DND-41 (cell line): ENCODE results near the gene TBC1D32.

ENCODE experiments used
- ATAC-seq: fragments of 200-7000 bp; cut with Tn5 transposase; 3 replicates; pipeline ENCODE4 v1.9.1; 2021; ENCODE audit warnings: low read depth; ENCODE audit not compliant: insufficient read depth
- DNase-seq: peaks from one replicate; pipeline ENCODE4 v3.0.0-alpha.2; 2020
- H2AFZ ChIP-seq: 2 replicates; pipeline ENCODE4 v1.6.0; 2012; ENCODE audit warnings: low read depth, low read length
- H3K27ac ChIP-seq: 2 replicates; pipeline ENCODE4 v1.5.1; 2012; ENCODE audit warnings: low read length, inconsistent platforms
- H3K27me3 ChIP-seq: fragments of 200-600 bp; sonication (generic); 2 replicates; pipeline ENCODE4 v1.6.0; 2012; ENCODE audit warnings: low read length, mild to moderate bottlenecking, inconsistent platforms; ENCODE audit not compliant: insufficient read depth, poor library complexity
- H3K36me3 ChIP-seq: 2 replicates; pipeline ENCODE4 v1.5.1; 2012; ENCODE audit warnings: low read length, inconsistent platforms; ENCODE audit not compliant: insufficient read depth
- H3K4me1 ChIP-seq: 2 replicates; pipeline ENCODE4 v1.5.1; 2012; ENCODE audit warnings: mild to moderate bottlenecking, low read length; ENCODE audit not compliant: insufficient read depth
- H3K4me2 ChIP-seq: 2 replicates; pipeline ENCODE4 v1.6.0; 2012; ENCODE audit warnings: mild to moderate bottlenecking, moderate library complexity, low read length, inconsistent platforms; ENCODE audit not compliant: insufficient read depth
- H3K4me3 ChIP-seq, 2 experiments: fragments of 200-600 bp in 1 of 2; shearing (Covaris generic) in 1 of 2; 2 replicates each; pipeline ENCODE4 v1.5.1; 2012 to 2016; ENCODE audit warnings: inconsistent platforms in 2 of 2, low read length in 2 of 2, mild to moderate bottlenecking in 2 of 2, low read depth in 1 of 2, moderate library complexity in 1 of 2
- H3K79me2 ChIP-seq: 2 replicates; pipeline ENCODE4 v1.6.0; 2012; ENCODE audit warnings: low read length, inconsistent platforms; ENCODE audit not compliant: insufficient read depth
- H3K9ac ChIP-seq: 2 replicates; pipeline ENCODE4 v1.6.0; 2012; ENCODE audit warnings: low read depth, mild to moderate bottlenecking, inconsistent platforms, low read length, moderate library complexity
- H3K9me3 ChIP-seq: 2 replicates; pipeline ENCODE4 v1.5.1; 2012; ENCODE audit warnings: low read length, moderate library complexity, mild to moderate bottlenecking, inconsistent platforms; ENCODE audit not compliant: insufficient read depth, severe bottlenecking
- H4K20me1 ChIP-seq: 2 replicates; pipeline ENCODE4 v1.6.0; 2012; ENCODE audit warnings: low read length; ENCODE audit not compliant: insufficient read depth
- EZH2 ChIP-seq: IDR thresholded peaks from 3 replicates; pipeline ENCODE4 v1.6.1; 2012; ENCODE audit warnings: borderline replicate concordance, low read depth, mild to moderate bottlenecking, moderate library complexity, low read length, inconsistent platforms; ENCODE audit not compliant: severe bottlenecking
- TF ChIP-seq, protein P1 (sequence below): IDR thresholded peaks from 2 replicates; pipeline ENCODE4 v1.5.1; 2012; ENCODE audit warnings: borderline replicate concordance, low read length, moderate library complexity, mild to moderate bottlenecking; ENCODE audit not compliant: poor library complexity, severe bottlenecking; ENCODE audit errors: extremely low read depth

The TBC1D32 gene

DNA sequence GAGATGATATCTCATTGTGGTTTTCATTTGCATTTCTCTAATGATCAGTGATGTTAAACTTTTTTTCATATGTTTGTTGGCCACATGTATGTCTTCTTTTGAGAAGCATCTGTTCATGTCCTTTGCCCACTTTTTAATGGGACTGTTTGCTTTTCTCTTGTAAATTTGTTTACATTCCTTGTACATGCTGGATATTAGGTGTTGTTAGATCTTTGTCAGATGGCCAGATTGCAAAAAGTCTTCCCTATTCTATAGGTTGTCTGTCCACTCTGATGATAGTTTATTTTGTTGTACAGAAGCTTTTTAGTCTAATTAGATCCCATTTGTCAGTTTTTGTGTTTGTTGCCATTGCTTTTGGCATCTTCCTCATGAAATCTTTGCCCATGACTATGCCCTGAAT, 172.4 kb downstream of the TBC1D32 start:
- DNase-seq (no peak), ATAC-seq (no peak)
- Histone ChIP-seq H3K4me1 (no peaks in the 10 kb centered on the region), H3K27me3 (no peaks in the 10 kb centered on the region), H3K36me3 (peaks cover 27% of the 10 kb centered on the region), H4K20me1 (no peaks in the 10 kb centered on the region), H3K27ac (no peak overlapping the region), H3K9me3 (no peaks in the 10 kb centered on the region), H3K4me2 (no peak overlapping the region), H2AFZ (no peak overlapping the region), H3K4me3 (no peak overlapping the region), H3K9ac (no peak overlapping the region), H3K79me2 (no peaks in the 10 kb centered on the region)
- TF ChIP-seq, protein P1, sequence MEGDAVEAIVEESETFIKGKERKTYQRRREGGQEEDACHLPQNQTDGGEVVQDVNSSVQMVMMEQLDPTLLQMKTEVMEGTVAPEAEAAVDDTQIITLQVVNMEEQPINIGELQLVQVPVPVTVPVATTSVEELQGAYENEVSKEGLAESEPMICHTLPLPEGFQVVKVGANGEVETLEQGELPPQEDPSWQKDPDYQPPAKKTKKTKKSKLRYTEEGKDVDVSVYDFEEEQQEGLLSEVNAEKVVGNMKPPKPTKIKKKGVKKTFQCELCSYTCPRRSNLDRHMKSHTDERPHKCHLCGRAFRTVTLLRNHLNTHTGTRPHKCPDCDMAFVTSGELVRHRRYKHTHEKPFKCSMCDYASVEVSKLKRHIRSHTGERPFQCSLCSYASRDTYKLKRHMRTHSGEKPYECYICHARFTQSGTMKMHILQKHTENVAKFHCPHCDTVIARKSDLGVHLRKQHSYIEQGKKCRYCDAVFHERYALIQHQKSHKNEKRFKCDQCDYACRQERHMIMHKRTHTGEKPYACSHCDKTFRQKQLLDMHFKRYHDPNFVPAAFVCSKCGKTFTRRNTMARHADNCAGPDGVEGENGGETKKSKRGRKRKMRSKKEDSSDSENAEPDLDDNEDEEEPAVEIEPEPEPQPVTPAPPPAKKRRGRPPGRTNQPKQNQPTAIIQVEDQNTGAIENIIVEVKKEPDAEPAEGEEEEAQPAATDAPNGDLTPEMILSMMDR = no peak
- TF ChIP-seq EZH2 = no peak

DNA sequence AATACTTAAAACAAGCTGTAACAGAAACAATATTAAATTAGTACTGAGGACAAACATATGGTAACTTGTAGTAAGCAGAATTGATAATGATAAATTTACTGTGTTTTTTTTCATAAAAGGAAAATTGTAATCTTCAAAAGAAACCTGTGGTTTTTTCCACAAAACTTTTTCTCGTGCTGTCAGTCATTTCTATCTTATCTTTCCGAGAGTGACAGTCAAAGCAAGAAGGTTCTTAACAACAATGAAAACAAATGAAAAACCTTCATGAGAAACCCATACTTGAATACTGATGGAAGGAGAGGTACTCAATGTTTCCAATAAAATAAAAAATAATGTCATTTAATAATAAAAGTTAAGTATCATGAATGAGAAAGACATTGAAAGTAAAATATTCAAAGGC, 174.0 kb downstream of the TBC1D32 start:
- Histone ChIP-seq H3K9ac (no peak overlapping the region), H3K4me2 (no peak overlapping the region)
- no peak for ATAC-seq

DNA sequence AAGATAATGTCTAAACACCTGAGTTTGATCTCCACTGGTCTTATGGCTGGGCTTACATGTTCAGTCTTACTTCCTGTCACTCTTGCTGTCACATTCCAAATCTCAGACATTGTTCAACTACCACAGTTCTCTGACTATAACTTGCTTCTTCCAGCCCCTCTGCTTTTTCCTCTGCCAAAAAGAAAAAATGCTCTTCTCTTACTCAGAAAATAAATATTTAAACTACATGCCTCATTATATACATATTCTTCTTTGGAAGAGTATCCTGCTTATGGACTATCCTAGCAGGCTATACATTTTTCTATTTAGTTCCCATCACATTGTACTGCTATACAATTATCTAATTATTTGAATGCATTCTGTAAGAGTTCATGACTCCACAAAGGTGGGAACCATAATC, 175.4 kb downstream of the TBC1D32 start:
- Histone ChIP-seq H4K20me1 (no peaks in the 10 kb centered on the region), H3K27ac (no peak overlapping the region), H3K4me2 (no peak overlapping the region), H3K9ac (no peak overlapping the region), H3K4me1 (no peaks in the 10 kb centered on the region), H3K9me3 (peaks cover 7% of the 10 kb centered on the region), H3K4me3 (no peak overlapping the region), H3K79me2 (no peaks in the 10 kb centered on the region), H3K36me3 (peaks cover 31% of the 10 kb centered on the region), H3K27me3 (no peaks in the 10 kb centered on the region), H2AFZ (no peak overlapping the region)
- TF ChIP-seq EZH2 = no peak
- TF ChIP-seq, protein P1 = no peak
- no peak for ATAC-seq
- DNase-seq = no peak

More for the DNA sequence above, 174.0 kb downstream of the TBC1D32 start:
- Histone ChIP-seq H3K4me3 (no peak overlapping the region), H3K79me2 (no peaks in the 10 kb centered on the region), H4K20me1 (no peaks in the 10 kb centered on the region), H3K9me3 (no peaks in the 10 kb centered on the region), H3K27ac (no peak overlapping the region), H3K27me3 (no peaks in the 10 kb centered on the region), H3K4me1 (no peaks in the 10 kb centered on the region), H2AFZ (no peak overlapping the region), H3K36me3 (peaks cover 27% of the 10 kb centered on the region)
- TF ChIP-seq, protein P1 = no peak
- no peak for TF ChIP-seq EZH2
- DNase-seq = no peak

DNA sequence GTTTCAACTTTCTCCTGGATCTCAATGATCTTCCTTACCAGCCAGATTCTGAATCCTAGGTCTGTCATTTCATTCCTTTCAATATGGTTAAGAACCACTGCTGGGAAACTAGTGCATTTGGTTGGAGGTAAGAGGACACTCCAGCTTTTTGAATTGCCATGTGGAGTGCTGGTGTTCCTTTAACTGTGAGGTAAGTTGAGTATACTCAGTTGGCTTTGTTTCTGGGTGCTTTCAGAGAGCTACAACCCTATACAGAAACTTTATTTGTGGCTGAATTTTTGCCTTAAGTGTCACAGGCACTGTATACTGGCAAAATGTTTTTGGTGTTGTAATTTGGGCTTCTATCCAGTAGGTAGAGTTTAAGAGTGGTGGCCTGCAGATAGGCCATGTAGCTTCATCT, 175.8 kb downstream of the TBC1D32 start:
- TF ChIP-seq, protein P1 = no peak
- no peak for TF ChIP-seq EZH2
- H3K36me3 ChIP-seq = peaks cover 35% of the 10 kb centered on the region
- H3K27ac ChIP-seq = no peak overlapping the region
- no peak overlapping the region for H3K4me2 ChIP-seq
- ATAC-seq = no peak
- H4K20me1 ChIP-seq = no peaks in the 10 kb centered on the region
- no peak for DNase-seq
- H2AFZ ChIP-seq = no peak overlapping the region
- no peaks in the 10 kb centered on the region for H3K4me1 ChIP-seq
- H3K27me3 ChIP-seq = no peaks in the 10 kb centered on the region
- no peak overlapping the region for H3K9ac ChIP-seq
- H3K79me2 ChIP-seq = no peaks in the 10 kb centered on the region
- no peak overlapping the region for H3K4me3 ChIP-seq
- peaks cover 11% of the 10 kb centered on the region for H3K9me3 ChIP-seq
